GM19035 (cell line): ENCODE measurements around the gene CRTC2.
A peak's percentile ranks its signal among the peaks of the same experiment; 100 is the strongest.

Source experiments
- ATAC-seq: cut with Tn5 transposase; IDR thresholded peaks from one replicate; pipeline ENCODE4 v1.9.1; 2021; ENCODE audit not compliant: unreplicated experiment

The CRTC2 gene

DNA sequence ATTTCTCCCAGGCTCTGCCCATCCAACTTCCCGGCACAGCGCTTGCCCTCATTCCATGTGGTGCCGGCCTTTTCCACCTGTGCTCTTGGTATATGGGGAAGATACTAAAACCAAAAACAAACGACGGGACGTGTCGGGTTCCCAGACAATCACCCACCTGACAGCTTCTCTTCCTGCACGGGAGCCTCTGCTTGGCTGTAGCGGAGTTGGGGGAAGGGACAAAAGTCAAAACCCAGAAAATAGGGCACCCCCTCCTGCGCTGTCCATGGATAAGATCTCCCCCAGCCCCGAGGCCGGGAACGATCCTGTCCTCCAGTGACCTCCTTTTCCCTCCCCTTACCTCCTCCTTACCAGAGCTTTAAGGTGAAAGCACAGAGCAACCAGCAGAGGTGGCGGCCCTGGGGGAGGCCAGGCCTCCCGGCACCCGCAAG is 18.4 kb upstream of the CRTC2 start:
- ATAC-seq = no peak

DNA sequence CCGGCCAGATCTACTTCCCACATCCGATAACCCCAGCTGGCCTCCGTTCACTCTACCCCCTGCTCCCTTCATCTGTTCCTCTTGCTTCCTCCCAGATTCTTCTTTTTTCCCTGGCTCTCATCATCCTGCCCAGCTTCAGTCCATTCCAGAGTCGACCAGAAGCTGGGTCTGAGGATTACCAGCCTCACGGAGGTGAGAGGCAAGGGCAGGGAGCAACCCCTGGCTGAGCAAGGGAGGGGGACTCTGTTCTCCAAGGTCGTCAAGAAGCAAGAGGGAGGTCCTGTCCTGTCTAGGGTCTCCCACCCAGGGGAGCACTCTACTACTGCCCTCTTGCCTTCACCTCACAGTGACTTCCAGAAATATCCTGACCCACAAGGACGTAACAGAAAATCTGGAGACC is 15.1 kb upstream of the CRTC2 start:
- no peak for ATAC-seq

DNA sequence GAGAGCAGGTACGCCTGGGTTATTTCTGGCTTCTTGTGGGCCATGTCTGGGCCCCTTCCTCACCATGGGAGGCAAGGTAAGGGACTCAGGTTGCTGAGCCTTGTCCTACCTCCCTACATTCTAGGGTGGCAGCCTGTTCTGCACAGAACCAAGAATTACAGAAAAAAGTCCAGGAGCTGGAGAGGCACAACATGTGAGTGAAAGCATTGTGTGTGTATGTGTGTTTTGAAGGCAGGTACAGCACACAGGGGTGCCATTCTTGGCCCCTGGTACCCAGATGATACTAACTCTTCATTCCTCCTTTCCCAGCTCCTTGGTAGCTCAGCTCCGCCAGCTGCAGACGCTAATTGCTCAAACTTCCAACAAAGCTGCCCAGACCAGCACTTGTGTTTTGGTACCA is 14.7 kb upstream of the CRTC2 start:
- ATAC-seq = no peak

DNA sequence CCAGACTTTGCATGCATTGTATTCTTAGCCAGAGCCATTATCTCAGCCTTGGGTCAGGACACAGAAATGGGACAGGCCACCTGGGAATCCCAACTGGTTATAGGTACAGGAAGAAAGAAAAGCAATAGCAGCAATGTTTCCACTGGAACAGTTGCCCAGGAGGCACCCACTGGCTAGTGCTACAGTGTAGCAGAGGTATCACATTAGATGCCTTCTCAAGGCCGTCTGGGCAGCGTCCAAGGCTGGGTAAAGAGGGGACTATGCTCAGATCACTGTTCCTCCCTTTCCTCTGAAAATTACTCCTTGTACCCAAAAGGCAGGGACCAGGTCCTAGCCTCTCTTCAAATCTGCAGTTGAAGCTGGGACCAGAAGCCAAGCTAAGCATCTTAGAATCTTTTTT is 11.9 kb upstream of the CRTC2 start:
- ATAC-seq = no peak

DNA sequence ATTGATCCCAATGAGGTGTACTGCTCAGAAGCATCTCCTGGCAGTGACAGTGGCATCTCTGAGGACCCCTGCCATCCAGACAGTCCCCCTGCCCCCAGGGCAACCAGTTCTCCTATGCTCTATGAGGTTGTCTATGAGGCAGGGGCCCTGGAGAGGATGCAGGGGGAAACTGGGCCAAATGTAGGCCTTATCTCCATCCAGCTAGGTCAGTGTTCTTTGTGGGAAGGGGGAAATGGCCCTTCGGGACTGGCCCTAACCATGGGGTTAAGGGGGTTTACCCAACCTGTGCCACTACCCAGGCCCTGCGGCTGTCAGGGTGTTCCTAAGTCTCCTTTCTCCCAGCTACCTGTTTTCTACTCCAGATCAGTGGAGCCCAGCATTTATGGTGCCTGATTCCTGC is 10.6 kb upstream of the CRTC2 start:
- ATAC-seq = no peak

DNA sequence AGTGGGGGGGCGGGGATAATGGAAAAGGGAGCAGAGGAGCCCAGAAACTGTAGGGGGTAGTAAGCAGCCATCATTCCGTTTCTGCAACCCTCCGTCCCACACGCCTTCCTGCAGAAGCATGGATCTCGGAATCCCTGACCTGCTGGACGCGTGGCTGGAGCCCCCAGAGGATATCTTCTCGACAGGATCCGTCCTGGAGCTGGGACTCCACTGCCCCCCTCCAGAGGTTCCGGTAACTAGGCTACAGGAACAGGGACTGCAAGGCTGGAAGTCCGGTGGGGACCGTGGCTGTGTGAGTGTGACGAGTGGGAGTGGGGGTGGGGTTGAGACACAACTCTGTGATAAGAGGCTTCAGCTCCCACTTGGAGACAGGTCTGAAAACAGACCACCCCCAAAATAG is 10.0 kb upstream of the CRTC2 start:
- ATAC-seq = no peak

DNA sequence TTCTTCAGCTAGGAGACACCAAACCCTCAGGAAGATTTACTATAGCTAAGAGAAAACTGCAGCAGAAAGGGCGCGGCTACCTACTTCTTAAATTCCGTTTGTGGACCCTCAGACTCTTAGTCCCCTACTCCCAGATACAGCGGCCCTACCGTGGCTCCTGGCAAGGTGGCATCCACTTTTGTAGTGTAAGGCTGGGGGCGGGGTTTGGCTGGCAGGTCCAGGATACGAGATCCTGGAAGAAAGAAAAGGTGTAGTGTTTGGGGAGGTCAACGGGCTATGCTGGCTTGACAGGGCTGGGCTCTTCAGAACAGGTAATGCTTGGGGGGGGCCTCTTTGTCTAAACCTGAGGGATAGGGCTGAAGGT is 9.6 kb upstream of the CRTC2 start:
- no peak for ATAC-seq

DNA sequence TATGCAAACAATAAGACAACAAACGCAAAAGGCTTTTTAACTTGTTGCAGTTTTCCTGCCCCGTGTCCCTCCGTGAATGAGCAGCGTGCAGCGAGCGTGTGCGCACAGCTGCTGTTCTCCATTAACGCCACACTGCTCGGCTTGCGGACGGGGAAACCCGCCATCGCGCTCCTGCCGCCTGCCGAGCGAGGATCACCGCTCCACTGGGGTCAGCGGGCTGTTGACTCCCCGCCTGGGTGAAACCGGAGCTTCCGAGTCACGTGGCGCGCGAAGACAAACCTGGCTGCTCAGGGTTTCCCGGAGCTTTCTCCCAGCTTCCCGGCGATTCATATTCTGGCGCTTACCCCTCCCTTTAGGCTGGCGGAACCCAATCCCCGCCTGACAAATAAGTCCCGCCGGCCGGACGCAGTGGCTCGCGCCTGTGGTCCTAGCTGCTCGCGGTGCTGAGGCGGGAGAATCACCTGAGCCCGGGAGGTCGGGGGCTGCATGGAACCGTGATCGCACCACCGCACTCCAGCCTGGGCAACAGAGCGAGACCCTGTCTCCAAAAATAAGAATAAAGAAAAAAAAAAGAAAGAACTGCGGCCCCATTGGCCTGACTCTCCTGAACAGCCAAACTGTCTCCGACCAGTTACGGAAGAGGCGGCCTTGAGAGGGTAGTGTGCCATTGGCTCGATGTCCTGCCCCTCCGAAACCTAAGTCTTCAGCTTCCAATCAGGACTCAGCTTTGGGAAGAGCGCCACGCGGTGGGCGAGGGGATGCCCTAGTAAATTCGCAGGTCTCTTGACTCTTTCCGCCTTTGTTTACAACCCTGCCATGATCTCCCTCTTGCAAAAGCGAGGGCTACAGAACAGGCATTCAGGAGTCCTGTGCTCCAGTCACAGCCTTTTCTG is 8.9 kb upstream of the CRTC2 start, which contains the start of gene CREB3L4:
TSS of gene CREB3L4 (plus strand) at position 796 of the 893 bp plus-strand sequence. CDS start 624 bp downstream, outside the sequence.
- ATAC-seq = peak; percentile 74

DNA sequence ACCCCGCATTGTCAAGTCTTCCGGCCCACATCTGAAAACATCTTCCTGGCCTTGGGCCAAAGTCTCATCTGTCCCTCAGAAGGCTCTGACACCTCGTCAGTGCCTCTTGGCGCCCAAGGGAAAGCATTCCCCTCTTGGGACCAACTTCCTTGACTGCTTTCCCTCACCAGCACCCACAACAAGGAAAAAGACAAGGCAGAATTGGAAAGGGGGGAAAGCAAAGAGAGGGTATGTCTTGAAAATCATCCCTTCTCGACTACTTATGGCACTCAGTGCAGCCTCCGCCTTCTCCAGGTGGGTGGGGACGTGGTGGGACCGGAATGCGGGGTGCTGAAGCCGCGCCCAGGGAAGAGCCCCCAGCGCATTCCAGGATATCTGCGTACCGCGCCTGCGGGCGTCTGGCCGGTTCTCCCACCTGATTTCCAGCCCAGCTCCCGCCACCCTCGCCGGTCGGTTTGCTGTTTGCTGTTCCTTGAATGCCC is 5.5 kb upstream of the CRTC2 start:
- peak; percentile 2 for ATAC-seq

DNA sequence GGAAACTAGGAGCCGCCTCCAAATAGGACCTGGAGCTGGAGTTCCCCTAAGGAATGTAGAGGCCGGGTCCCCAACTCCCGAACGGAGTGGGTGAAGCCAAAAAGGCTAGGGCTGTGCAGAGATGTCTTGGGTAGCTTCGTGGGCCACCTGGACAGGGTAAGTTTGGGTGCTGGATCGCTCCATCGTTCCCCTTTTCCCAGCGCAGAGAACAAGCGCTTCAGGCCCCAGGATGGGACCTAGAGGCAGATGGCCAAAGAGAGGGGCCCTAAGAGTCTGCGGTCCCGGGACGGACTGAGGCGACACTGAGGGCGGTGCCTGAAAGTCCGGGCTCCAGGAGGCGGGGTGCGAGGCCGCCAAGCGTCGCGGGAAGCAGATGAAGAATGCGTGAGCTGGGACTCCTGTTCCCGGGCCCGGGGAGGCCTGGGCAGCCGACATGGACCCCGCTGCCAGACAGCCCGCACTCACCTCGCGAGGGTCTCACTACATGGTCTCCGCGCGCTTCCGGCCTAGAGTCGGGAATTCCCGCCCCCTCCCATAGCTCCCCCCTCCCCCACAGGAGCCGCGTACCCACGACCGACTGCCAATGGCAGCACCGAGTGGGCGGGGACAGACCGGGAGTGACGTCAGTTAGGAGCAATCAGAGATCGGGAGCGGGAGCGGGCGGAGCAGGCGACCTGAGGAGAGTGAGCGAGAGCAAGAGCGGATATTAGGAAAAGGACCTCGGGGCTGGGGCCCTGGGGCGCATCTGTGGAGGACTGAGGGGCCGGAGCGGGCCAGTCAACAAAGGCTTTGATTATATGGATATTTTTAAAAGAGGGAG is 4.8 kb upstream of the CRTC2 start, which contains the start of gene SLC39A1:
TSS of gene SLC39A1 (minus strand) at position 508 of the 820 bp plus-strand sequence. CDS start 822 bp downstream, outside the sequence.
- peak; percentile 48 for ATAC-seq

DNA sequence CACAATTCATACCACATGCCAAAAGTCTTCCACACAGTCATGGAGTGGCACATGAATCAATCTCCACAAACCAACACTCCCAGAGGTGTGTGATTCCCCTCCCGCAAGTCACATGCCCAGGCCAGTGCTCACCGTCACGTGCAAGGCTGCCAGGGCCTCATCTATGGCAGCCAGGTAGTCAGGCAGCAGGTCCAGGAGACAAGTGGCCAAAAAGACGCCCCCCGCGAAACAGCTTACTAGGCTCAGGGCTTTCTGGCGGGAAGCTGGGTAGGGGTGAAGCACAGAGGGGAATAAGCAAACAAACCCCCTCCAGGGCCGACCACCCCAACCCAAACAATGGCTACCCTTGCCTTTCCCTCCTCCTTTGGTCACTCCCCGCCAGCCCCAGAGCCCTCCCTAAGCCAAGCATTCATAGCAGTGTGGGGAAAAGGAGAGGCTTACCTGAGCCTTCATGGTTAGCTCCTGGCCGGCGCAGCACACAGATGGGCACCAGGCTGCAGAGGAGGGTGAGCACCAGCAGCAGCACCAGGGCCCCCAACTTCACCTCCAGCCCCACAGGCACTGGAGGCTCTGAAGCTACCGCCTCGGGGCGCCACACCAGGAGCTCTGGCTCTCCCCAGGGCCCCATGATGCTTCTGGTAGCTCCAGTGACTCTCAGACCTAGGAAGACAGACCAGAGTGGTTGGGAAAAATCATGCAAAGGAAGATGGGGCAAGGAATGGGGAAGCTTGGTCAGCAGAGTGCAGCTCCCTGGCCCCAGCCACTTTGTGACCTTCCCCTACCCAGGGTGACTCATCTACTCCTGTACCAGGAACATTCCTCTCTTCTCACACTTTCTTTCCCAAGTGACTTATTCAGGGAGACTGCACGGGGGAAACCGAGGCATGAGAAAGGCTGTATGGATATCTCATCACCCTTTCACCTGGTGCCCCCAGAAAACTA is 3.9 kb upstream of the CRTC2 start:
- no peak for ATAC-seq

DNA sequence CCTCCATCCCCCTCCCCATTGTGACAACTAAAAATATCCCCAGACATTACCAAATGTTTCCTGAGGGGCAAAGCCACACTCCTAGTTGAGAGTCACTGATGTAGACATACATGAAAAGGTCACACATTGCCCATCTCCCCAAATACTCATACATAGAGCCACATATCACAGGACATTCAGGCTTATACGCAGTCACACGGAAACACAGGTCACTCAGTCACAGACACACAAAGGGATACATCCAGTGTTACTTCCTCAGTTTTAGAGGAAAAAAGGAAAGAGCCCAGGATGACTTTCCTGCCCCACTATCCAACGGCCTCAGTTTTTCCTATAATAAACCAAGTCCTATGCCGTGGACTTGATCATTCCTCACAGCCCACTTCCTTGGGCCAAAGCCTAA is 3.0 kb upstream of the CRTC2 start:
- ATAC-seq = no peak

DNA sequence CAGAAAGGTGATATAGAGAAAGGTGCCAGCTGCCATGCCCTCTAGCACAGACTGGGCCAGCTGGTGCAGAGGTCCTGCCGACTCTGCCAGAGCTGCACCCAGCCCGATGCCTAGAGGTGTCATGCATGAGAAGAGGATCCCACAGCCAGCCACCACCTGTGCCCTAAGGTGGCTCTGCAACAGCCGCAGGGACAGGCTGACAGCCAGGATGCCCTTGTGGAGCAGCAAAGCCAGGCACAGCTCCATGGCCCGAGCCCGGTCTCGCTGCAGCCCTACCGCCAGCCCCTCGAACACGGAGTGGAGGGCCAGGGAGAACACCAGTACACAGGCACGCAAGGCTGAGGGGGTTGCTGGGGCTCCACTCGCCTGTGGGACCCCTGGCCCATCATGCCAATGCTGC is 1.8 kb upstream of the CRTC2 start:
- no peak for ATAC-seq

DNA sequence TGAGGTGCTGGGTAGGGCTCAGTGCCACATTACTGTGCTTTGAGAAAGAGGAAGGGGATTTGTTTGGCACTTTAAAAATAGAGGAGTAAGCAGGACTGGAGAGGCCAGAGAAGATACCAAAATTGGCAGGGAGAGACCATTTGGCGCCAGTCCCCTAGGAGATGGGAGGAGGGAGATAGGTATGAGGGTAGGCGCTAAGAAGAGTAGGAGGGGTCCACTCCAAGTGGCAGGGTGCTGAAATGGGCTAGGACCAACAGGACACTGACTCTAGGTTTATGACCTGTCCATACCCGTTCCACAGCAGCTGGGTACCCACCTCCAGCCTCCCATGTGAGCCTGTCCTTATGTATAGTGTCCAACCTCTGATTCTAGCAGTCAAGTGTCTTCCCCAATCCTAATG is 1.0 kb upstream of the CRTC2 start:
- ATAC-seq = no peak

DNA sequence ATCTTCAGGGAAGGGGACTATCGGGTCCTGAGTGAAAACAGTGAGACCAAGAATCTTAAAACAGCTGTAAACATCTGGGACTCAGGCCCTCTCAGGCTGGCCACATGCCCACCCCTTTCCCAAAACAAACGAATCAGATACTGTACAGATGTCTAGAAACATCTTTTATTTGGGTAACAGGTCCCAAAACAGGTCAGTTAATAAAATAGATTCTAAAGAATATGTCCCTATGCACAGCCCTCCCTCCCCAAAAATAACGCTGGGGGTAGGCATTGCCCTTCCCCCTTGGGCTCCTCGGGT is 499 bp upstream of the CRTC2 start:
- ATAC-seq = no peak

DNA sequence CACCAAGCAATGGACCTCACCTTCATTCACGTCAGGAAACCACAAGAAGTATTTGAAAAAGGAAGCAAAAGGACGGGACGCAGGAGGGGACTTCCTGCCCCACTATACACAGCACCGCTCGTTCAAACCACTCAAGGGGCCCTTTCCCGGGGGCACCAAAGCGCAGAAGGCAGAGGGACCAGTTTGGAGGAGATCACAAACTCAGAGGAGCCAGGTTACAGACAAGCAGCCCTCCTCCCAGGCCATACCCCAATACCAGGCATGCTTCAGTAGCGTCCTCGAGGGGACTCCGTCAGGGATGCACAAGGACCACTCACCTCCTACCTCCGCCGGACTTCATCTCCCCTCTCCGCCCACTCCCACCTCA is 685 bp downstream of the CRTC2 start:
- peak; percentile 17 for ATAC-seq

DNA sequence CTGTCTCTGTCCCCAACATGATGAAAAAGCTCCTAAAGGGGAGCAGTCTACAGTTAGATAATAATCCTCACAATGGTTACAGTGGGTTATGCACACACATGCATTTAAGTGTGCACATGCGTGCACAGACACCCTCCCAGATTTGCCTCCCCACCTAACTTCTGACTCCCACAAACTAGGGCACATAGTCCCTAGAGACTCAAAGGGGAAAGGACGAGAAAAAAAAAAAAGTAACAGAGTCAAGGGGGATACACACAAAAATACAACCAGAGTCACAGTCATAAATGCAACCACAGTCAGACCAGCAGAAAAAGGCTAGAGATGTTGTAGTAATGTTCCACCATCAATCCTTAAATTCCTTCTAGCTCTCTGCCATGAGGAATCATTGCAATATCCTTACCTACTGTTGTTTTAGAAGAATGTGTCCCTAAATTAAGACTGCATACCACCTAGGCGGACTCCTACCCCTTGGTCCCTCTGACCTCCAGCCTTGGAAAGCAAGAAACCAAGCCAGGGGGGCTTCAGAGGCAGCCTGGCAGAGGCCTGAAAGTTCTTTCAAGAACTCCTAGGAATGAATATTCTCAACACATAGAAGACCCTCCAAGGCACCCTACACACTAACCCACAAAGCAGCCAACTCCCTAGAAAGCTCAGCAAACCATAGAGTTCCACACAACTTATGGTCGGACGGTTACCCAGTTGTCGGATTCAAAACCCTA is 1.3 kb downstream of the CRTC2 start:
- ATAC-seq = no peak

DNA sequence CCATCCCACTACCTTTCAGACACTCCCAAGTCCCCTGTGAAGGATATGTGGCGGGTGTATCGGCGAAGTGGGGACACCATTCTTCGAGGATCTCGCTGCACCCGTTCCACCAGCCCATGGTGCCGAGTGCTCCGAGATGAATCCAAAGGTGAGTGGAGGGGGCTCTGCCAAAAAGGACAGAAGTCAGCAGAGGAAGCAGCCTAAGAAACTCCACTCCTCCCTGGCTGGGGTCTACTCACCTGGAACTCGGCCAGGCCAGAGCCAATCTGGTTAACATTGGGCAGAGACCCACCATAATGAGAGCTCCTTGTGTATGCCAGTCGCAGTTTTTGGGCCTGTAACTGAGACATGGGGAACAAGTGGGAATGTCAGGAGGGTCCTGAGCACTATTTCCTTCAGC is 3.6 kb downstream of the CRTC2 start:
- ATAC-seq = no peak

DNA sequence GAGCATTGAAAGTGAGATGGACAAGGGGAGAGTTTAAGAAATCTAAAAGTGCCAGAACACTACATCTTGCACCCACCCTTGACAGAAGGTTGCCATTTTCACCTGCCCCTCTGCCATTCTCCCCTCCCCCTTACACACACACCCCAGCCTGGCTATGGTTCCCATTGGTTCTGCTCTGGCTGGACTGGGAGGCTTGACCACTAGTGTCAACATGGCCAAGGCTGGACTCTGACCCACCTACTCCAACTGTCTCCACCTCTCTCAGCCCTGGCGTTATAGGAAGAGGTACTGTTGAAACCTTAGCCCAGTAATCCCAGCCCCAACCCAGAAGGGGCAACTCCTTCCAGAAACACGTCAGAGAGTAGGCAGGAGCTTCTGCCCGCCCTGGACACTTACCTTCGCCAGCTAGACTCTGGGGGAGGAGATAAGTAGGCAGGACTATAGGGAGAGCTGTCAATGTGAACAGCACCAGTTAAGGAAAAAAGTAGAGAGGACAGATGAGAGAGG is 4.5 kb downstream of the CRTC2 start:
- ATAC-seq = no peak

DNA sequence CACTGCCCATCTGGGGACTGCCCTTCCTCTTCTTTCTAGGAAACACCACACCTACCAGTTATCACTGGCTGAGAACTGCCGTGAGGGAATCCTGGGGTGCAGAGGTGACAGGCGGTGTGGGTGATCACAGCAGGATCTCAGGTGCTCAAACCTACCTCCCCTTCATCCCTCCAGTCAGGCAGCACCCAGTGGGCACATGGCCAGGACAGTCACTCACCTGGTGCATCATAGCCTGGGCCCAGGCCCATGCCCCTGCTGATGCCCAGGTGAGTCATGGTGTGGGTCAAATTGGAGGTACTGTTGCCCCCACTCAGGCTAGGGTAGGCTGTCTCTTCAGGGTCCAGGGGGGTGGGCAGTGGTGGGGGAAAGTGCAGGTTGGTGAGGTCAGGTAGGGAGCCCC is 6.6 kb downstream of the CRTC2 start:
- ATAC-seq = no peak
